ENCODE data around the gene DDHD1.
"Not testable (repeated sequence)": the region's sequence is repeated elsewhere in the genome, so short reads cannot be mapped to it uniquely, and the experiment has no call there.

Gene DDHD1

GRCh38 chr14:53103636-53104340 is 49.3 kb downstream of the DDHD1 start:
- peaks cover 8% of the 10 kb centered on the region for H3K9me3 ChIP-seq (ENCODE audit: control insufficient read depth, low read length)
- no peaks in the 10 kb centered on the region for H3K27me3 ChIP-seq (replicated peaks; ENCODE audit: control insufficient read depth, insufficient read depth, low read length)
- peaks cover 9% of the 10 kb centered on the region for H3K4me1 ChIP-seq (ENCODE audit: control insufficient read depth, insufficient read depth, low read length)
- no peak overlapping the region for H3K9ac ChIP-seq (ENCODE audit: low read length)
- DNase-seq (ENCODE audit: low read depth): no peak
- H3K4me3 ChIP-seq (ENCODE audit: low read length): no peak overlapping the region
- no peaks in the 10 kb centered on the region for H3K36me3 ChIP-seq (ENCODE audit: control insufficient read depth, insufficient read depth, low read length, severe bottlenecking)

- Histone ChIP-seq H3K4me1 (ENCODE audit: control insufficient read depth, insufficient read depth, low read length) (peaks cover 10% of the 10 kb centered on the region), H3K27me3 (replicated peaks; ENCODE audit: control insufficient read depth, insufficient read depth, low read length) (no peaks in the 10 kb centered on the region), H3K4me3 (ENCODE audit: low read length) (no peak overlapping the region), H3K9ac (ENCODE audit: low read length) (no peak overlapping the region), H3K36me3 (ENCODE audit: control insufficient read depth, insufficient read depth, low read length, severe bottlenecking) (peaks cover 3% of the 10 kb centered on the region), H3K9me3 (ENCODE audit: control insufficient read depth, low read length) (no peaks in the 10 kb centered on the region)
- peak; percentile 83 for DNase-seq (ENCODE audit: low read depth)
Observed at GRCh38 chr14:53093206-53093605, 59.9 kb downstream of the DDHD1 start.

GRCh38 chr14:53090853-53091252 is 62.3 kb downstream of the DDHD1 start:
- no peaks in the 10 kb centered on the region for H3K27me3 ChIP-seq (replicated peaks; ENCODE audit: control insufficient read depth, insufficient read depth, low read length)
- H3K36me3 ChIP-seq (ENCODE audit: control insufficient read depth, insufficient read depth, low read length, severe bottlenecking): peaks cover 3% of the 10 kb centered on the region
- H3K4me1 ChIP-seq (ENCODE audit: control insufficient read depth, insufficient read depth, low read length): peaks cover 10% of the 10 kb centered on the region
- no peaks in the 10 kb centered on the region for H3K9me3 ChIP-seq (ENCODE audit: control insufficient read depth, low read length)
- DNase-seq (ENCODE audit: low read depth): no peak
- H3K9ac ChIP-seq (ENCODE audit: low read length): no peak overlapping the region
- H3K4me3 ChIP-seq (ENCODE audit: low read length): no peak overlapping the region

- H3K9ac ChIP-seq (ENCODE audit: low read length); H3K4me1 ChIP-seq (ENCODE audit: control insufficient read depth, insufficient read depth, low read length); H3K36me3 ChIP-seq (ENCODE audit: control insufficient read depth, insufficient read depth, low read length, severe bottlenecking); H3K4me3 ChIP-seq (ENCODE audit: low read length); H3K9me3 ChIP-seq (ENCODE audit: control insufficient read depth, low read length); H3K27me3 ChIP-seq (replicated peaks; ENCODE audit: control insufficient read depth, insufficient read depth, low read length); DNase-seq (ENCODE audit: low read depth): not testable (repeated sequence)
Observed at GRCh38 chr14:53084954-53085353, 68.2 kb downstream of the DDHD1 start.

GRCh38 chr14:53064475-53064874 is 88.6 kb downstream of the DDHD1 start:
- Histone ChIP-seq H3K9me3 (ENCODE audit: control insufficient read depth, low read length) (no peaks in the 10 kb centered on the region), H3K27me3 (replicated peaks; ENCODE audit: control insufficient read depth, insufficient read depth, low read length) (no peaks in the 10 kb centered on the region), H3K4me3 (ENCODE audit: low read length) (no peak overlapping the region), H3K9ac (ENCODE audit: low read length) (no peak overlapping the region), H3K4me1 (ENCODE audit: control insufficient read depth, insufficient read depth, low read length) (peaks cover 3% of the 10 kb centered on the region), H3K36me3 (ENCODE audit: control insufficient read depth, insufficient read depth, low read length, severe bottlenecking) (peaks cover 9% of the 10 kb centered on the region)
- DNase-seq (ENCODE audit: low read depth): no peak

- Histone ChIP-seq H3K27me3 (replicated peaks; ENCODE audit: control insufficient read depth, insufficient read depth, low read length) (no peaks in the 10 kb centered on the region), H3K36me3 (ENCODE audit: control insufficient read depth, insufficient read depth, low read length, severe bottlenecking) (peaks cover 9% of the 10 kb centered on the region), H3K9me3 (ENCODE audit: control insufficient read depth, low read length) (no peaks in the 10 kb centered on the region), H3K9ac (ENCODE audit: low read length) (no peak overlapping the region), H3K4me3 (ENCODE audit: low read length) (no peak overlapping the region), H3K4me1 (ENCODE audit: control insufficient read depth, insufficient read depth, low read length) (peaks cover 3% of the 10 kb centered on the region)
- no peak for DNase-seq (ENCODE audit: low read depth)
Observed at GRCh38 chr14:53062856-53063255, 90.3 kb downstream of the DDHD1 start.

GRCh38 chr14:53060046-53060445 is 93.1 kb downstream of the DDHD1 start:
- no peaks in the 10 kb centered on the region for H3K27me3 ChIP-seq (replicated peaks; ENCODE audit: control insufficient read depth, insufficient read depth, low read length)
- H3K4me3 ChIP-seq (ENCODE audit: low read length): no peak overlapping the region
- peaks cover 6% of the 10 kb centered on the region for H3K4me1 ChIP-seq (ENCODE audit: control insufficient read depth, insufficient read depth, low read length)
- H3K36me3 ChIP-seq (ENCODE audit: control insufficient read depth, insufficient read depth, low read length, severe bottlenecking): peaks cover 9% of the 10 kb centered on the region
- no peaks in the 10 kb centered on the region for H3K9me3 ChIP-seq (ENCODE audit: control insufficient read depth, low read length)
- DNase-seq (ENCODE audit: low read depth): no peak
- H3K9ac ChIP-seq (ENCODE audit: low read length): no peak overlapping the region

GRCh38 chr14:53055003-53055402 is 98.1 kb downstream of the DDHD1 start:
- H3K36me3 ChIP-seq (ENCODE audit: control insufficient read depth, insufficient read depth, low read length, severe bottlenecking): peaks cover 11% of the 10 kb centered on the region
- H3K4me1 ChIP-seq (ENCODE audit: control insufficient read depth, insufficient read depth, low read length): peaks cover 17% of the 10 kb centered on the region
- H3K9me3 ChIP-seq (ENCODE audit: control insufficient read depth, low read length): no peaks in the 10 kb centered on the region
- H3K9ac ChIP-seq (ENCODE audit: low read length): peak overlapping the region; percentile 62
- H3K4me3 ChIP-seq (ENCODE audit: low read length): peak overlapping the region; percentile 42
- peak; percentile 87 for DNase-seq (ENCODE audit: low read depth)
- no peaks in the 10 kb centered on the region for H3K27me3 ChIP-seq (replicated peaks; ENCODE audit: control insufficient read depth, insufficient read depth, low read length)

- H3K4me3 ChIP-seq (ENCODE audit: low read length): peak overlapping the region; percentile 42
- H3K9me3 ChIP-seq (ENCODE audit: control insufficient read depth, low read length): no peaks in the 10 kb centered on the region
- H3K4me1 ChIP-seq (ENCODE audit: control insufficient read depth, insufficient read depth, low read length): peaks cover 17% of the 10 kb centered on the region
- H3K27me3 ChIP-seq (replicated peaks; ENCODE audit: control insufficient read depth, insufficient read depth, low read length): no peaks in the 10 kb centered on the region
- peaks cover 11% of the 10 kb centered on the region for H3K36me3 ChIP-seq (ENCODE audit: control insufficient read depth, insufficient read depth, low read length, severe bottlenecking)
- DNase-seq (ENCODE audit: low read depth): peak; percentile 67
- H3K9ac ChIP-seq (ENCODE audit: low read length): peak overlapping the region; percentile 62
Observed at GRCh38 chr14:53054457-53054856, 98.7 kb downstream of the DDHD1 start.

GRCh38 chr14:53048631-53049030 is 104.5 kb downstream of the DDHD1 start:
- H3K4me1 ChIP-seq (ENCODE audit: control insufficient read depth, insufficient read depth, low read length): peaks cover 17% of the 10 kb centered on the region
- no peaks in the 10 kb centered on the region for H3K27me3 ChIP-seq (replicated peaks; ENCODE audit: control insufficient read depth, insufficient read depth, low read length)
- no peak overlapping the region for H3K4me3 ChIP-seq (ENCODE audit: low read length)
- DNase-seq (ENCODE audit: low read depth): no peak
- peaks cover 22% of the 10 kb centered on the region for H3K36me3 ChIP-seq (ENCODE audit: control insufficient read depth, insufficient read depth, low read length, severe bottlenecking)
- no peaks in the 10 kb centered on the region for H3K9me3 ChIP-seq (ENCODE audit: control insufficient read depth, low read length)
- no peak overlapping the region for H3K9ac ChIP-seq (ENCODE audit: low read length)

- H3K9me3 ChIP-seq (ENCODE audit: control insufficient read depth, low read length): no peaks in the 10 kb centered on the region
- H3K4me1 ChIP-seq (ENCODE audit: control insufficient read depth, insufficient read depth, low read length): peaks cover 27% of the 10 kb centered on the region
- H3K4me3 ChIP-seq (ENCODE audit: low read length): no peak overlapping the region
- H3K36me3 ChIP-seq (ENCODE audit: control insufficient read depth, insufficient read depth, low read length, severe bottlenecking): peaks cover 22% of the 10 kb centered on the region
- no peak overlapping the region for H3K9ac ChIP-seq (ENCODE audit: low read length)
- no peaks in the 10 kb centered on the region for H3K27me3 ChIP-seq (replicated peaks; ENCODE audit: control insufficient read depth, insufficient read depth, low read length)
- DNase-seq (ENCODE audit: low read depth): peak; percentile 64
Observed at GRCh38 chr14:53047307-53048069, 105.6 kb downstream of the DDHD1 start.

Data from adipocyte (in vitro differentiated cells).